Fibroblast of gingiva (primary cell): Measurements from ENCODE around the gene ABCC1.
"Not testable (repeated sequence)": the region's sequence is repeated elsewhere in the genome, so short reads cannot be mapped to it uniquely, and the experiment has no call there.

ENCODE experiments used
- DNase-seq: peaks from one replicate; pipeline ENCODE4 v3.0.0-alpha.2; 2011; ENCODE audit warnings: low read depth

ABCC1 gene

DNA sequence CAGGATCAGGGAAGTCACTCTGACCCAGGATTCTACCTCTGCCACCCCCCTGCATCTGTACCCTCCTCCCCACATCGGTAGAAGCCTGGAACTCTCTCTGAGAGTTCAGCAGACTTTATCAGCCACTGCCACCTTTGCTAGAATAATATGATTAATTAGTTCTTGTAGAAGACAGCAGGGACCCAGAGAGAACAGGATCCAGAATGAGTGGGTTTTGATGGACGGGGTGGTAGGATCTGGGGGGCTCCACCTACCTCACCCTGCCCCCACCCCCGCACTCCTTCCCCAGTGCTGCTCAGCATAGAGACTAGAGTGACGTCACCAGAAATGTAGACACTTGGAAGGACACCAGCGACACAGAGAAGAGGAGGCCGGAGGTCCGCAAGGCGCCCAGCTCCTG, 240.4 kb downstream of the ABCC1 start:
- no peak for DNase-seq

GRCh38 chr16:16190546-16190945, 241.1 kb downstream of the ABCC1 start:
- DNase-seq, result no peak

DNA sequence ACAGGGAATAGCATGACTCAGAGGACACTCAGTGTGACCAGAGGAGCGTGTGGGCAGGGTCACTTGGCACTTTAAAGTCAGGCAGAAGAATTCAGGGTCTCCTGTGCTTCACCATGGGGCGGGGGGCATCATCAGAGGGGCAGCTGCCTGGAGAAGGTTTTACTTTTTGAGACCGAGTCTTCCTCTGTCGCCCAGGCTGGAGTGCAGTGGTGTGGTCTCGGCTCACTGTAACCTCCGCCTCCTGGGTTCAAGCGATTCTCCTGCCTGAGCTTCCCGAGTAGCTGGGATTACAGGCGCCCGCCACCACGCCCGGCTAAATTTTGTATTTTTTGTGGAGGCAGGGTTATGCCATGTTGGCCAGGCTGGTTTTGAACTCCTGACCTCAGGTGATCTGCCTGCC, 241.6 kb downstream of the ABCC1 start:
- DNase-seq, result not testable (repeated sequence)

DNA sequence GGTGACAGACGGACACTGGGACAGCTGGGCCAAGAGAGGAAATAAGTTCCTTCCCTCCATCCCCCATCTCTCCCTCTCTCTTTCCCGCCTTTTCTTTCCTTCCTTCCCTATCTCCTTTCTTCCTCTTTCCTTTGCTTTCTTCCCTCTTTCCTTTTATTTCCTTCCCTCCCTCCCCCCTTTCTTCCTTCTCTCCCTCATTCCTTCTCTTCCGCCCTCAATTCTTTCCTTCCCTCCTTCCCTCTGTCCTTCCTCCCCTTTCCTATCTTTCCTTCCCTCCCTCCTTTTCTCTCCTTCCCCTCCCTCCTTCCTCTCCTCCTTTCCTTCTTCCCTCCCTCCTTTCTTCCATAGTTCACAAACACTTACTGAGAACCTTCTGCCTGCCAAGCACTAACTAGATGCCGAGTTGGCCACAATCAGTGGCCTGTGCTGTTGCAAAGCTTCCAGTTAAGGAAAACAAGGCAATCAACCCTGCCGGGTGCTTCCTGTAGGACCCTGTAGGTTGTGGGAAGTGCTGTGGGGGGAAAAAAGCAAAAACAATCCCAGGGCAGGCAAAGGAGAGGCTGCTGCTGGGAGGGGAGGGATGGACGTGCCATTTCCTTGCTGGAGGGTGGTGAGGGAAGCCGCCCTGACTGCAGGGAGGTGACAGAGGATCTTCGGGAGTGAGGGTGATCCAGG, 242.2 kb downstream of the ABCC1 start:
- DNase-seq, result no peak
